ENCODE measurements around the gene HSP90B1. TPM values are rescaled to one million over a fixed set of nuclear protein-coding genes. Genes with fewer than 3 reads are reported as not detected.

HSP90B1 gene
- total and polyA plus RNA-seq, 7 experiments from 2014 or later = 184 to 461 (median 278) TPM

DNA sequence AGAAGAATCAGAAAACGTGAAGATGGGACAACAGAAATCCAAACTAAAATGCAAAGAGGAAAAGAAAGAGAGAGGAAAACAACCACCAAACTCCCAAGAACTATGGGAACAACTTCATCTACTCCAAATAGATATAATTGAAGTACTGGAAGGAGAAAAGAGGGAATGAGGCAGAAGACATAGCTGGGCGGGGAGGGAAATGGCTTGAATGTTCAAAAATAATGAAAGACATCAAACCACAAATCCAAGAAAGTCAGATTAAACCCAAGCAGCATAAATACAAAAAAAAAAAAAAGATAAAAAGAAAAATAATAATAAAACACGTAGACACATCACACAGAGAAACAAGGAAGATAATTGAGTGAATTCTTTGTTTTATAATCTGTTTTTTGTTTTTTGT, 12.3 kb upstream of the HSP90B1 start:
- H3K36me3 ChIP-seq (ENCODE audit: control insufficient read depth in 2 of 3, insufficient read depth in 3 of 3, low read length in 3 of 3) = no peaks in the 10 kb centered on the region
- intact Hi-C loops (cut with micrococcal nuclease) = no loop called here
- no peak overlapping the region for H3K27ac ChIP-seq (ENCODE audit: low read depth, low read length)
- peaks cover 0 to 11% (median 5%) of the 10 kb centered on the region in 11 donors for H3K9me3 Mint-ChIP-seq
- H3K4me3 ChIP-seq (ENCODE audit: low read length) = no peak overlapping the region
- H3K9me3 ChIP-seq (ENCODE audit: control insufficient read depth in 2 of 3, low read length in 3 of 3) = no peaks in the 10 kb centered on the region
- no peak for ATAC-seq
- H3K4me1 Mint-ChIP-seq = peaks cover 0 to 3% (median 0%) of the 10 kb centered on the region in 7 donors
- H3K4me1 ChIP-seq (ENCODE audit: control insufficient read depth in 2 of 2, insufficient read depth in 2 of 2, low read length in 2 of 2) = no peaks in the 10 kb centered on the region
- no peak overlapping the region for H3K4me3 Mint-ChIP-seq
- H3K27ac Mint-ChIP-seq = peak overlapping the region in 1 of 9 donors; percentile 59
- POLR2A ChIA-PET = interaction anchor here (1.1 to 3.3 kb wide), 4 partner anchors 7 to 16 kb away, joined by 3 to 13 read pairs (median 8); no protein-coding TSS in a partner anchor
- CTCF ChIA-PET = no interaction called here
- H3K27me3 Mint-ChIP-seq = peaks cover 0 to 5% (median 0%) of the 10 kb centered on the region in 5 donors
- no peak for DNase-seq
- H3K27me3 ChIP-seq (ENCODE audit: control insufficient read depth in 2 of 2, insufficient read depth in 2 of 2, low read length in 2 of 2) = no peaks in the 10 kb centered on the region
- peaks cover 4 to 8% (median 5%) of the 10 kb centered on the region in 5 donors for H3K36me3 Mint-ChIP-seq

GRCh38 chr12:103924761-103925641, 5.2 kb upstream of the HSP90B1 start:
- DNase-seq (peak in 1 of 9 donors; percentile 55), ATAC-seq (no peak)
- Histone ChIP-seq H3K4me1 (ENCODE audit: control insufficient read depth in 2 of 2, insufficient read depth in 2 of 2, low read length in 2 of 2) (peaks cover 10 to 13% of the 10 kb centered on the region in 2 donors), H3K36me3 (ENCODE audit: control insufficient read depth in 2 of 3, insufficient read depth in 3 of 3, low read length in 3 of 3) (no peaks in the 10 kb centered on the region), H3K9me3 (ENCODE audit: control insufficient read depth in 2 of 3, low read length in 3 of 3) (no peaks in the 10 kb centered on the region), H3K27me3 (ENCODE audit: control insufficient read depth in 2 of 2, insufficient read depth in 2 of 2, low read length in 2 of 2) (no peaks in the 10 kb centered on the region), H3K4me3 (ENCODE audit: low read length) (no peak overlapping the region), H3K27ac (ENCODE audit: low read depth, low read length) (no peak overlapping the region)
- peaks cover 0 to 2% (median 0%) of the 10 kb centered on the region in 5 donors for H3K27me3 Mint-ChIP-seq
- H3K36me3 Mint-ChIP-seq = peaks cover 0 to 5% (median 1%) of the 10 kb centered on the region in 5 donors
- H3K4me1 Mint-ChIP-seq = peaks cover 11 to 36% (median 17%) of the 10 kb centered on the region in 7 donors
- peak overlapping the region in 3 of 9 donors; percentile 37 to 62 (median 51) for H3K27ac Mint-ChIP-seq
- peaks cover 0 to 3% (median 0%) of the 10 kb centered on the region in 11 donors for H3K9me3 Mint-ChIP-seq
- CTCF ChIA-PET = interaction anchor here (1.7 kb wide), 1 partner anchor 23 kb away, joined by 4 read pairs; no protein-coding TSS in a partner anchor
- POLR2A ChIA-PET = interaction anchor here (0.6 to 2.9 kb wide), 4 partner anchors 8 to 42 kb away, joined by 3 to 18 read pairs (median 3); no protein-coding TSS in a partner anchor
- intact Hi-C loops (cut with micrococcal nuclease) = loop anchor here (1.0 to 5.0 kb wide), 3 partner anchors 44 to 1863 kb away; partner anchors contain the start of gene WASHC3 (in 1 of the 2)
- H3K4me3 Mint-ChIP-seq = peak overlapping the region in 1 of 10 donors; percentile 40

- ChIA-PET POLR2A (interaction anchor here (0.6 to 5.7 kb wide), 26 partner anchors 9 to 1868 kb away, joined by 3 to 149 read pairs (median 8); partner anchors contain the start of genes APPL2, NFYB, NT5DC3 and TDG), CTCF (interaction anchor here (0.6 to 3.3 kb wide), 6 partner anchors 12 to 210 kb away, joined by 3 to 18 read pairs (median 7); no protein-coding TSS in a partner anchor)
- intact Hi-C loops (cut with micrococcal nuclease) = loop anchor here (1.0 to 5.0 kb wide), 11 partner anchors 27 to 1866 kb away; partner anchors contain the start of genes WASHC4 (in 2 of the 2), NFYB (in 1 of the 2), NT5DC3 (in 1 of the 2) and TDG (in 1 of the 2)
- Histone ChIP-seq H3K27ac (ENCODE audit: low read depth, low read length) (peak overlapping the region; percentile 100), H3K4me3 (ENCODE audit: low read length) (peak overlapping the region; percentile 76), H3K9me3 (ENCODE audit: control insufficient read depth in 2 of 3, low read length in 3 of 3) (no peaks in the 10 kb centered on the region), H3K4me1 (ENCODE audit: control insufficient read depth in 2 of 2, insufficient read depth in 2 of 2, low read length in 2 of 2) (peaks cover 28 to 38% of the 10 kb centered on the region in 2 donors), H3K36me3 (ENCODE audit: control insufficient read depth in 2 of 3, insufficient read depth in 3 of 3, low read length in 3 of 3) (peaks cover 5 to 14% (median 12%) of the 10 kb centered on the region in 3 experiments), H3K27me3 (ENCODE audit: control insufficient read depth in 2 of 2, insufficient read depth in 2 of 2, low read length in 2 of 2) (no peaks in the 10 kb centered on the region)
- Mint-ChIP-seq H3K36me3 (peaks cover 14 to 25% (median 14%) of the 10 kb centered on the region in 5 donors), H3K9me3 (peaks cover 0 to 6% (median 0%) of the 10 kb centered on the region in 11 donors), H3K4me1 (peaks cover 33 to 61% (median 39%) of the 10 kb centered on the region in 7 donors), H3K27me3 (peaks cover 0 to 4% (median 0%) of the 10 kb centered on the region in 5 donors), H3K4me3 (peak overlapping the region; percentile 84 to 99 (median 92)), H3K27ac (peak overlapping the region; percentile 97 to 100 (median 100))
- peak in 2 of 9 donors; percentile 24 to 59 for DNase-seq
- no peak for ATAC-seq
Measured at GRCh38 chr12:103928682-103929045, 1.5 kb upstream of the HSP90B1 start.

DNA sequence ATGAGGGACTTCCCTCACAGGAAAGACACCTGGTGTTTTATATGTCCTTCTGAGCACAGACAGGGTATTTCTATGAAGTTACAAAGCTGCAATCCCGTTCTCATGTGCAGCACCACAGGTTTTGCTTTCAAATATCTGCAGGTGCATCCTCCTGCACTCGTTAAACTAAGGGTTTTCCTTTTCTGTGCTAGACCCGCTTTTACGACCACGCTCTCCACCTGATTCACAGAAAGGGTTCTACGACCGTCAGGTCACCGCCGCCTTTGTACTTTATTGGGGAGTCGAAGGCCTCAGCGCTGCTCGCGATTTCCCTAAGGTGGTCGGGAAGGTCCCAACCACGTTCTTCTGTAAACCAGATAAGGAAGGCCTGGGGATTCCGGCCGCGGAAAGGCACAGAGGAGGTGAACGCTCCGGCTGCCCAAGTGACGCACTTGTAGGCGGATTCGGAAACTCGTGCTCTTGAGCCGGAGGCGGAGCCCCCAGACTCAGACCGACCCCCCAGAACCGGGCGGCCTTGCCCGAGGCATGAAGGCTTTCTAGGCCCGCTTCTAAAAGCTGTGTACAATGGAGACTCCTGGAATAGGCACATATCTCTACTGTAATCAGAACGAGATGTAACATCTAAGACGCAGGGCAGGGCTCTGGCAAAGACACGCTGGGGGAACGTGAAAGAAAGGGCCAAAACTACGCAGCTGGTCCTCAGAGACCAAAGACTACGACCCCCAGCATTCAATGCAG, 995 bp upstream of the HSP90B1 start:
- Histone ChIP-seq H3K36me3 (ENCODE audit: control insufficient read depth in 2 of 3, insufficient read depth in 3 of 3, low read length in 3 of 3) (peaks cover 5 to 19% (median 17%) of the 10 kb centered on the region in 3 experiments), H3K4me3 (ENCODE audit: low read length) (peak overlapping the region; percentile 76), H3K9me3 (ENCODE audit: control insufficient read depth in 2 of 3, low read length in 3 of 3) (no peaks in the 10 kb centered on the region), H3K27me3 (ENCODE audit: control insufficient read depth in 2 of 2, insufficient read depth in 2 of 2, low read length in 2 of 2) (no peaks in the 10 kb centered on the region), H3K27ac (ENCODE audit: low read depth, low read length) (peak overlapping the region; percentile 100), H3K4me1 (ENCODE audit: control insufficient read depth in 2 of 2, insufficient read depth in 2 of 2, low read length in 2 of 2) (peaks cover 31 to 41% of the 10 kb centered on the region in 2 donors)
- intact Hi-C loops (cut with micrococcal nuclease) = loop anchor here (1.0 to 5.0 kb wide), 11 partner anchors 28 to 1867 kb away; partner anchors contain the start of genes WASHC4 (in 2 of the 2), NFYB (in 1 of the 2), NT5DC3 (in 1 of the 2) and TDG (in 1 of the 2)
- Mint-ChIP-seq H3K27ac (peak overlapping the region; percentile 97 to 100 (median 100)), H3K4me1 (peaks cover 34 to 66% (median 43%) of the 10 kb centered on the region in 7 donors), H3K9me3 (peaks cover 0 to 6% (median 0%) of the 10 kb centered on the region in 11 donors), H3K4me3 (peak overlapping the region; percentile 84 to 99 (median 92)), H3K27me3 (peaks cover 0 to 4% (median 0%) of the 10 kb centered on the region in 5 donors), H3K36me3 (peaks cover 14 to 28% (median 17%) of the 10 kb centered on the region in 5 donors)
- ChIA-PET CTCF (interaction anchor here (0.6 to 3.3 kb wide), 9 partner anchors 11 to 210 kb away, joined by 3 to 18 read pairs (median 5); partner anchors contain the start of gene TDG), POLR2A (interaction anchor here (0.6 to 5.7 kb wide), 43 partner anchors 9 to 1869 kb away, joined by 3 to 149 read pairs (median 6); partner anchors contain the start of genes APPL2, EID3, HCFC2 and NFYB)
- peak; percentile 61 for ATAC-seq
- DNase-seq = peak in 8 of 9 donors; percentile 67 to 95 (median 92)

GRCh38 chr12:103929784-103930033, 501 bp upstream of the HSP90B1 start:
- Mint-ChIP-seq H3K4me1 (peaks cover 37 to 67% (median 48%) of the 10 kb centered on the region in 7 donors), H3K4me3 (peak overlapping the region; percentile 84 to 99 (median 92)), H3K9me3 (peaks cover 0 to 6% (median 0%) of the 10 kb centered on the region in 11 donors), H3K27me3 (peaks cover 0 to 4% (median 0%) of the 10 kb centered on the region in 5 donors), H3K27ac (peak overlapping the region; percentile 97 to 100 (median 100)), H3K36me3 (peaks cover 14 to 30% (median 21%) of the 10 kb centered on the region in 5 donors)
- CTCF ChIA-PET = interaction anchor here (0.9 to 3.3 kb wide), 6 partner anchors 11 to 180 kb away, joined by 3 to 18 read pairs (median 8); partner anchors contain the start of gene TDG
- ATAC-seq (no peak), DNase-seq (peak in 1 of 9 donors; percentile 89)
- POLR2A ChIA-PET = interaction anchor here (0.6 to 5.7 kb wide), 33 partner anchors 8 to 1306 kb away, joined by 3 to 149 read pairs (median 8); partner anchors contain the start of genes APPL2, EID3, HCFC2 and NFYB
- peak overlapping the region; percentile 100 for H3K27ac ChIP-seq (ENCODE audit: low read depth, low read length)
- H3K4me3 ChIP-seq (ENCODE audit: low read length) = peak overlapping the region; percentile 76
- intact Hi-C loops (cut with micrococcal nuclease) = loop anchor here (1.0 to 10.0 kb wide), 17 partner anchors 28 to 1867 kb away; partner anchors contain the start of genes APPL2 (in 2 of the 2), HCFC2 (in 2 of the 2), NFYB (in 2 of the 2) and NT5DC3 (in 2 of the 2)
- peaks cover 5 to 24% (median 20%) of the 10 kb centered on the region in 3 experiments for H3K36me3 ChIP-seq (ENCODE audit: control insufficient read depth in 2 of 3, insufficient read depth in 3 of 3, low read length in 3 of 3)
- no peaks in the 10 kb centered on the region for H3K9me3 ChIP-seq (ENCODE audit: control insufficient read depth in 2 of 3, low read length in 3 of 3)
- no peaks in the 10 kb centered on the region for H3K27me3 ChIP-seq (ENCODE audit: control insufficient read depth in 2 of 2, insufficient read depth in 2 of 2, low read length in 2 of 2)
- H3K4me1 ChIP-seq (ENCODE audit: control insufficient read depth in 2 of 2, insufficient read depth in 2 of 2, low read length in 2 of 2) = peaks cover 33 to 44% of the 10 kb centered on the region in 2 donors

All from naive thymus-derived CD4-positive, alpha-beta T cell (primary cell).